Ascending aorta (tissue), 2 donors: ENCODE results near the gene PGLYRP1. TPM values are rescaled to one million over a fixed set of nuclear protein-coding genes. Genes with fewer than 3 reads are reported as not detected.
A peak's percentile ranks its signal among the peaks of the same experiment; 100 is the strongest.

Experiments
- DNase-seq, 2 donors: peaks; one replicate each; pipeline ENCODE4 v3.0.0-alpha.2; 2019; ENCODE audit warnings: low spot score in 2 of 2
- H3K27ac ChIP-seq, 2 donors: fragments of 200-600 bp; sonication (generic); one replicate each; pipeline ENCODE4 v1.5.1; 2016 to 2017; ENCODE audit warnings: mild to moderate bottlenecking in 1 of 2
- H3K27me3 ChIP-seq: fragments of 200-600 bp; sonication (generic); one replicate; pipeline ENCODE4 v1.5.1; 2017
- H3K36me3 ChIP-seq, 2 donors: fragments of 200-600 bp; sonication (generic); one replicate each; pipeline ENCODE4 v1.5.1; 2016
- H3K4me1 ChIP-seq, 2 donors: fragments of 200-600 bp; sonication (generic); one replicate each; pipeline ENCODE4 v1.5.1; 2016 to 2017; ENCODE audit warnings: mild to moderate bottlenecking in 1 of 2
- H3K4me3 ChIP-seq, 2 donors: fragments of 200-600 bp; sonication (generic); one replicate each; pipeline ENCODE4 v1.5.1; 2016 to 2017; ENCODE audit warnings: mild to moderate bottlenecking in 1 of 2
- H3K9me3 ChIP-seq, 2 donors: fragments of 200-600 bp; sonication (generic); one replicate each; pipeline ENCODE4 v1.5.1; 2016
- CTCF ChIP-seq, 3 experiments: fragments of 200-600 bp in 2 of 3; fragments of 450-650 bp in 1 of 3; sonication (generic) in 2 of 3; IDR thresholded peaks; one replicate each; pipeline ENCODE4 v1.5.1; 2016 to 2019; ENCODE audit warnings: antibody characterized with exemption in 3 of 3, mild to moderate bottlenecking in 1 of 3, moderate library complexity in 1 of 3
- intact Hi-C: fragments of 100-400 bp; cut with DNase I; formaldehyde crosslinking; loops from one replicate; pipeline ENCODE4 v1.15.1; 2023
- total RNA-seq: library from RNA; depleted of rRNA; stranded (reverse); fragments of >200 nt; gene quantifications from one replicate; pipeline ENCODE4 v1.1.0, GENCODE V29; 2016

Gene PGLYRP1
- total RNA-seq, 1 donor from 2014 or later, result not detected

- peak in 1 of 2 donors; percentile 78 for DNase-seq
- Histone ChIP-seq H3K36me3 (peaks cover 0 to 18% of the 10 kb centered on the region in 2 donors), H3K4me3 (no peak overlapping the region), H3K9me3 (no peaks in the 10 kb centered on the region), H3K27me3 (no peaks in the 10 kb centered on the region), H3K4me1 (peaks cover 2% of the 10 kb centered on the region in 2 donors), H3K27ac (no peak overlapping the region)
- intact Hi-C loops, result no loop called here
- TF ChIP-seq CTCF (IDR thresholded peaks at IDR 0.05), result peak; percentile 60 to 84 (median 82)
These were observed 13.0 kb downstream of the PGLYRP1 start for GRCh38 chr19:46009530-46010510.

- Histone ChIP-seq H3K9me3 (no peaks in the 10 kb centered on the region), H3K4me3 (no peak overlapping the region), H3K4me1 (no peaks in the 10 kb centered on the region), H3K27me3 (no peaks in the 10 kb centered on the region), H3K27ac (no peak overlapping the region), H3K36me3 (peaks cover 0 to 29% of the 10 kb centered on the region in 2 donors)
- DNase-seq, result no peak
- no peak for TF ChIP-seq CTCF (IDR thresholded peaks at IDR 0.05)
- intact Hi-C loops, result no loop called here
These were observed 16.4 kb downstream of the PGLYRP1 start for GRCh38 chr19:46006411-46006810.

- Histone ChIP-seq H3K4me3 (no peak overlapping the region), H3K4me1 (no peaks in the 10 kb centered on the region), H3K27me3 (no peaks in the 10 kb centered on the region), H3K9me3 (no peaks in the 10 kb centered on the region), H3K27ac (no peak overlapping the region), H3K36me3 (peaks cover 0 to 23% of the 10 kb centered on the region in 2 donors)
- no peak for TF ChIP-seq CTCF (IDR thresholded peaks at IDR 0.05)
- no peak for DNase-seq
- intact Hi-C loops, result no loop called here
These were observed 20.1 kb downstream of the PGLYRP1 start for GRCh38 chr19:46002678-46003275.

GRCh38 chr19:46000491-46001246 is 22.2 kb downstream of the PGLYRP1 start:
- Histone ChIP-seq H3K4me3 (no peak overlapping the region), H3K36me3 (peaks cover 0 to 15% of the 10 kb centered on the region in 2 donors), H3K4me1 (peaks cover 0 to 3% of the 10 kb centered on the region in 2 donors), H3K27me3 (no peaks in the 10 kb centered on the region), H3K27ac (no peak overlapping the region), H3K9me3 (no peaks in the 10 kb centered on the region)
- DNase-seq, result no peak
- intact Hi-C loops, result no loop called here
- no peak for TF ChIP-seq CTCF (IDR thresholded peaks at IDR 0.05)

GRCh38 chr19:45999653-46000121 is 23.2 kb downstream of the PGLYRP1 start:
- Histone ChIP-seq H3K9me3 (no peaks in the 10 kb centered on the region), H3K27ac (no peak overlapping the region), H3K27me3 (no peaks in the 10 kb centered on the region), H3K36me3 (peaks cover 0 to 15% of the 10 kb centered on the region in 2 donors), H3K4me1 (peaks cover 0 to 3% of the 10 kb centered on the region in 2 donors), H3K4me3 (no peak overlapping the region)
- DNase-seq, result no peak
- no peak for TF ChIP-seq CTCF (IDR thresholded peaks at IDR 0.05)
- intact Hi-C loops, result loop anchor here (10.0 kb wide), 1 partner anchor 415 kb away; the partner anchor contains the start of gene OPA3
